Measurements from ENCODE around the gene SLC39A6. TPM values are rescaled to one million over a fixed set of nuclear protein-coding genes. Genes with fewer than 3 reads are reported as not detected.

SLC39A6 gene
- polyA plus RNA-seq = 114 to 207 TPM (median 145 TPM) in 3 replicates
- polyA plus RNA-seq (2011; ENCODE audit: low read depth) = 97.5 TPM
- polyA plus RNA-seq (2011; cell fraction: cytosol; rRNA removed) = 66.2 and 115 TPM in 2 replicates
- polyA plus RNA-seq (2011; cell fraction: nucleus; rRNA removed) = 199 and 201 TPM in 2 replicates
- polyA plus RNA-seq (2012; ENCODE audit: low replicate concordance) = 69.5 and 191 TPM in 2 replicates
- 58.5 to 238 TPM (median 212 TPM) in 3 replicates for polyA minus RNA-seq
- 76.7 TPM for polyA minus RNA-seq (2011; cell fraction: cytosol; rRNA and poly(A)+ RNA removed)
- 142 and 232 TPM in 2 replicates for polyA minus RNA-seq (2011; cell fraction: nucleus; rRNA and poly(A)+ RNA removed)

- H3K27ac ChIP-seq (ENCODE audit: control insufficient read depth, insufficient read depth, low read length) = peak within 1 kb of the TSS; percentile 93
- peak within 1 kb of the TSS; percentile 97 for H3K9ac ChIP-seq (ENCODE audit: control insufficient read depth, extremely low read depth, insufficient read depth, low read length)
- H3K4me2 ChIP-seq (ENCODE audit: control insufficient read depth, extremely low read depth, insufficient read depth, low read depth, low read length) = peak within 1 kb of the TSS; percentile 97
- H3K79me2 ChIP-seq (ENCODE audit: control insufficient read depth, insufficient read depth, low read length) = peaks cover 61% of the 10 kb centered on the region
- dilution Hi-C loops (cut with MboI; ENCODE audit: extremely low pct_ligation_motif_present, low sequenced_read_pairs) = no loop called here
- TF ChIP-seq CTCF (optimal IDR thresholded peaks at IDR 0.05 in 1 of 3, IDR thresholded peaks at IDR 0.05 in 1 of 3, conservative IDR thresholded peaks at IDR 0.05 in 1 of 3; ENCODE audit: extremely low read depth in 1 of 3, insufficient read depth in 2 of 3, low read length in 3 of 3) (no peak), EZH2 (IDR thresholded peaks at IDR 0.05; ENCODE audit: low read length) (no peak)
- FAIRE-seq = peak; percentile 44
- peaks cover under 1 to 3% of the 10 kb centered on the region in 2 experiments for H3K36me3 ChIP-seq (ENCODE audit: control insufficient read depth in 2 of 2, extremely low read depth in 1 of 2, insufficient read depth in 2 of 2, low read length in 2 of 2)
- H3K4me3 ChIP-seq (ENCODE audit: control insufficient read depth in 2 of 3, extremely low read depth in 1 of 3, insufficient read depth in 2 of 3, low read depth in 1 of 3, low read length in 3 of 3) = peak within 1 kb of the TSS; percentile 83 to 95 (median 92)
- H3K9me1 ChIP-seq (ENCODE audit: control insufficient read depth, extremely low read depth, insufficient read depth, low read length) = no peaks in the 10 kb centered on the region
- peaks cover 24% of the 10 kb centered on the region for H3K4me1 ChIP-seq (ENCODE audit: control insufficient read depth, extremely low read depth, insufficient read depth, low read length)
- H2AFZ ChIP-seq (ENCODE audit: control insufficient read depth, low read length) = peak within 1 kb of the TSS; percentile 100
- H3K9me3 ChIP-seq (ENCODE audit: control insufficient read depth, low read depth, low read length) = no peaks in the 10 kb centered on the region
- H4K20me1 ChIP-seq (ENCODE audit: control insufficient read depth, extremely low read depth, insufficient read depth, low read length) = peaks cover 5% of the 10 kb centered on the region
- H3K27me3 ChIP-seq (ENCODE audit: control insufficient read depth, extremely low read depth, insufficient read depth, low read length) = no peaks in the 10 kb centered on the region
- DNase-seq (ENCODE audit: low read depth, low spot score) = peak; percentile 53
Observed at GRCh38 chr18:36129300-36130038, at the start of gene SLC39A6, which contains the start of gene ELP2. SLC39A6 (minus strand) TSS chr18:36129340; CDS start chr18:36127007, 2,333 bp downstream. ELP2 (plus strand) TSS chr18:36129899; CDS start chr18:36129934, 35 bp downstream.

- Histone ChIP-seq H3K27ac (ENCODE audit: control insufficient read depth, insufficient read depth, low read length) (no peak overlapping the region), H3K9ac (ENCODE audit: control insufficient read depth, extremely low read depth, insufficient read depth, low read length) (no peak overlapping the region), H3K9me1 (ENCODE audit: control insufficient read depth, extremely low read depth, insufficient read depth, low read length) (no peaks in the 10 kb centered on the region), H3K4me1 (ENCODE audit: control insufficient read depth, extremely low read depth, insufficient read depth, low read length) (no peaks in the 10 kb centered on the region), H3K4me3 (ENCODE audit: control insufficient read depth in 2 of 3, extremely low read depth in 1 of 3, insufficient read depth in 2 of 3, low read depth in 1 of 3, low read length in 3 of 3) (no peak overlapping the region), H3K4me2 (ENCODE audit: control insufficient read depth, extremely low read depth, insufficient read depth, low read depth, low read length) (no peak overlapping the region), H3K36me3 (ENCODE audit: control insufficient read depth in 2 of 2, extremely low read depth in 1 of 2, insufficient read depth in 2 of 2, low read length in 2 of 2) (peaks cover 3 to 4% of the 10 kb centered on the region in 2 experiments), H3K27me3 (ENCODE audit: control insufficient read depth, extremely low read depth, insufficient read depth, low read length) (no peaks in the 10 kb centered on the region), H2AFZ (ENCODE audit: control insufficient read depth, low read length) (no peak overlapping the region), H3K9me3 (ENCODE audit: control insufficient read depth, low read depth, low read length) (no peaks in the 10 kb centered on the region), H3K79me2 (ENCODE audit: control insufficient read depth, insufficient read depth, low read length) (no peaks in the 10 kb centered on the region), H4K20me1 (ENCODE audit: control insufficient read depth, extremely low read depth, insufficient read depth, low read length) (no peaks in the 10 kb centered on the region)
- no peak for DNase-seq (ENCODE audit: low read depth, low spot score)
- dilution Hi-C loops (cut with MboI; ENCODE audit: extremely low pct_ligation_motif_present, low sequenced_read_pairs) = no loop called here
- no peak for FAIRE-seq
- TF ChIP-seq EZH2 (IDR thresholded peaks at IDR 0.05; ENCODE audit: low read length) (no peak), CTCF (optimal IDR thresholded peaks at IDR 0.05 in 1 of 3, IDR thresholded peaks at IDR 0.05 in 1 of 3, conservative IDR thresholded peaks at IDR 0.05 in 1 of 3; ENCODE audit: extremely low read depth in 1 of 3, insufficient read depth in 2 of 3, low read length in 3 of 3) (no peak)
Observed at GRCh38 chr18:36177913-36178312, 48.8 kb upstream of the SLC39A6 start.
